Tibial artery (tissue), 4 donors: Measurements from ENCODE around the gene TIMD4.

Experiments
- DNase-seq, 2 donors: peaks; one replicate each; pipeline ENCODE4 v3.0.0-alpha.2; 2019
- H3K27ac ChIP-seq, 2 donors: fragments of 200-600 bp; sonication (generic) in 1 of 2; 1 replicate in 1 of 2; 2 replicates in 1 of 2; pipeline ENCODE4 v1.5.1; 2018 to 2019; ENCODE audit warnings: mild to moderate bottlenecking in 1 of 2
- H3K27me3 ChIP-seq, 2 donors: fragments of 200-600 bp; sonication (generic) in 1 of 2; one replicate each; pipeline versions ENCODE4 v1.5.1 to v1.6.0; 2016 to 2019
- H3K36me3 ChIP-seq, 3 donors: fragments of 200-600 bp; sonication (generic) in 2 of 3; one replicate each; pipeline ENCODE4 v1.5.1; 2016 to 2019; ENCODE audit warnings: mild to moderate bottlenecking in 2 of 3
- H3K4me1 ChIP-seq, 4 donors: fragments of 200-600 bp; sonication (generic) in 2 of 4; 1 replicate in 3 of 4; 2 replicates in 1 of 4; pipeline ENCODE4 v1.5.1; 2016 to 2019
- H3K4me3 ChIP-seq, 2 donors: fragments of 200-600 bp; sonication (generic) in 1 of 2; 1 replicate in 1 of 2; 2 replicates in 1 of 2; pipeline ENCODE4 v1.5.1; 2018 to 2019; ENCODE audit warnings: mild to moderate bottlenecking in 2 of 2
- H3K9me3 ChIP-seq, 3 donors: fragments of 200-600 bp; sonication (generic) in 1 of 3; one replicate each; pipeline ENCODE4 v1.5.1; 2016 to 2019
- CTCF ChIP-seq, 2 experiments: fragments of 200-600 bp in 1 of 2; fragments of 450-650 bp in 1 of 2; IDR thresholded peaks; one replicate each; pipeline ENCODE4 v1.5.1; 2017 to 2019; ENCODE audit warnings: antibody characterized with exemption in 2 of 2, mild to moderate bottlenecking in 1 of 2, moderate library complexity in 1 of 2
- intact Hi-C: fragments of 100-400 bp; cut with DNase I; formaldehyde crosslinking; loops from one replicate; pipeline ENCODE4 v1.15.0; 2023; ENCODE audit warnings: low total_unique reads

The TIMD4 gene

GRCh38 chr5:156879665-156880285 is 83.3 kb downstream of the TIMD4 start:
- H3K9me3 ChIP-seq, result no peaks in the 10 kb centered on the region
- H3K27me3 ChIP-seq, result peaks cover 0 to 5% of the 10 kb centered on the region in 2 donors
- H3K4me3 ChIP-seq, result no peak overlapping the region
- no peaks in the 10 kb centered on the region for H3K36me3 ChIP-seq
- intact Hi-C loops, result no loop called here
- no peak for TF ChIP-seq CTCF (IDR thresholded peaks at IDR 0.05)
- no peak overlapping the region for H3K27ac ChIP-seq
- no peaks in the 10 kb centered on the region for H3K4me1 ChIP-seq
- DNase-seq, result no peak

DNA sequence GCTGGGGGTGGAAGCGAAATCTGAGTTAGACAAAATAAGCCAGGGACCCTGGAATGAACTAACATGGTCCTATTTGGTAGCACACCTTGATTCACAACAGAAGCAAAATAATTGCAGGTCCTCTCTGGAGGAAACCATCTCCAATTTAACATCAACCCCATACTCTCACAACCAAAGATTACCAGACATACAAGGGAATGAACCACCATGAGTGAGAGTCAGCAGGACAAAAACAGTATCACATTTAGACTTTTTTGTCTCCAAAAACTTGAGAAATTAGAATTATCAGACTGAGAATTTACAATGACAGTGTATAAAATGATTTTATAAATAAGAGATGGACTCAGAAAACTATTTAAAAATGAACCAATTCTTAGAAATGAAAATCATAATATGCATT is 91.8 kb downstream of the TIMD4 start:
- no peak overlapping the region for H3K27ac ChIP-seq
- TF ChIP-seq CTCF (IDR thresholded peaks at IDR 0.05), result no peak
- intact Hi-C loops, result no loop called here
- DNase-seq, result no peak
- H3K27me3 ChIP-seq, result no peaks in the 10 kb centered on the region
- H3K36me3 ChIP-seq, result no peaks in the 10 kb centered on the region
- no peak overlapping the region for H3K4me3 ChIP-seq
- H3K9me3 ChIP-seq, result peaks cover 0 to 4% (median 0%) of the 10 kb centered on the region in 3 donors
- no peaks in the 10 kb centered on the region for H3K4me1 ChIP-seq

- DNase-seq, result no peak
- intact Hi-C loops, result no loop called here
- Histone ChIP-seq H3K4me3 (no peak overlapping the region), H3K36me3 (no peaks in the 10 kb centered on the region), H3K27me3 (no peaks in the 10 kb centered on the region), H3K4me1 (no peaks in the 10 kb centered on the region), H3K9me3 (peaks cover 0 to 4% (median 0%) of the 10 kb centered on the region in 3 donors), H3K27ac (no peak overlapping the region)
- TF ChIP-seq CTCF (IDR thresholded peaks at IDR 0.05), result no peak
Measured at GRCh38 chr5:156870498-156870839, 92.6 kb downstream of the TIMD4 start.
